Thyroid gland (tissue), 4 donors: ENCODE measurements around the gene RIPOR3.

Experiments used
- CTCF ChIP-seq, 6 experiments: fragments of 200-600 bp in 3 of 6; fragments of 450-650 bp in 3 of 6; sonication (generic) in 3 of 6; IDR thresholded peaks; one replicate each; pipeline ENCODE4 v1.5.1; 2016 to 2019; ENCODE audit warnings: antibody characterized with exemption in 6 of 6, mild to moderate bottlenecking in 2 of 6, inconsistent platforms in 1 of 6, moderate library complexity in 1 of 6
- POLR2A ChIP-seq, 2 donors: fragments of 450-650 bp; IDR thresholded peaks; one replicate each; pipeline ENCODE4 v1.6.1; 2017; ENCODE audit warnings: antibody characterized with exemption in 2 of 2, mild to moderate bottlenecking in 2 of 2, moderate library complexity in 1 of 2

GRCh38 chr20:50733644-50734349 is 42.5 kb upstream of the RIPOR3 start:
- TF ChIP-seq CTCF (IDR thresholded peaks at IDR 0.05): no peak
- TF ChIP-seq POLR2A (IDR thresholded peaks at IDR 0.05): no peak
